ENCODE data around the gene SLC1A1.

The SLC1A1 gene

GRCh38 chr9:4615778-4616177 is 125.5 kb downstream of the SLC1A1 start:
- no peak for TF ChIP-seq CTCF (IDR thresholded peaks at IDR 0.05; ENCODE audit: poor library complexity, severe bottlenecking)
- no peak for ATAC-seq (ENCODE audit: low read depth)

GRCh38 chr9:4617752-4618151 is 127.5 kb downstream of the SLC1A1 start:
- Histone ChIP-seq H3K27ac (ENCODE audit: poor library complexity, severe bottlenecking) (no peak overlapping the region), H3K27me3 (ENCODE audit: insufficient read depth, poor library complexity, severe bottlenecking) (no peaks in the 10 kb centered on the region), H3K9me3 (ENCODE audit: severe bottlenecking) (no peaks in the 10 kb centered on the region), H3K4me1 (ENCODE audit: insufficient read depth, poor library complexity, severe bottlenecking) (no peaks in the 10 kb centered on the region), H3K4me3 (ENCODE audit: severe bottlenecking) (no peak overlapping the region), H3K36me3 (ENCODE audit: low read depth) (no peaks in the 10 kb centered on the region)
- DNase-seq (ENCODE audit: low spot score) (no peak), ATAC-seq (ENCODE audit: low read depth) (no peak)
- no peak for TF ChIP-seq CTCF (IDR thresholded peaks at IDR 0.05; ENCODE audit: poor library complexity, severe bottlenecking)

More at GRCh38 chr9:4615778-4616177, 125.5 kb downstream of the SLC1A1 start:
- Histone ChIP-seq H3K9me3 (ENCODE audit: severe bottlenecking) (no peaks in the 10 kb centered on the region), H3K4me3 (ENCODE audit: severe bottlenecking) (no peak overlapping the region), H3K36me3 (ENCODE audit: low read depth) (no peaks in the 10 kb centered on the region), H3K27ac (ENCODE audit: poor library complexity, severe bottlenecking) (no peak overlapping the region), H3K4me1 (ENCODE audit: insufficient read depth, poor library complexity, severe bottlenecking) (no peaks in the 10 kb centered on the region), H3K27me3 (ENCODE audit: insufficient read depth, poor library complexity, severe bottlenecking) (no peaks in the 10 kb centered on the region)
- no peak for DNase-seq (ENCODE audit: low spot score)

- no peak overlapping the region for H3K4me3 ChIP-seq (ENCODE audit: severe bottlenecking)
- H3K9me3 ChIP-seq (ENCODE audit: severe bottlenecking): no peaks in the 10 kb centered on the region
- ATAC-seq (ENCODE audit: low read depth) (no peak), DNase-seq (ENCODE audit: low spot score) (no peak)
- no peaks in the 10 kb centered on the region for H3K4me1 ChIP-seq (ENCODE audit: insufficient read depth, poor library complexity, severe bottlenecking)
- H3K27me3 ChIP-seq (ENCODE audit: insufficient read depth, poor library complexity, severe bottlenecking): no peaks in the 10 kb centered on the region
- no peaks in the 10 kb centered on the region for H3K36me3 ChIP-seq (ENCODE audit: low read depth)
- no peak for TF ChIP-seq CTCF (IDR thresholded peaks at IDR 0.05; ENCODE audit: poor library complexity, severe bottlenecking)
- H3K27ac ChIP-seq (ENCODE audit: poor library complexity, severe bottlenecking): no peak overlapping the region
These were observed 128.4 kb downstream of the SLC1A1 start for GRCh38 chr9:4618700-4619099.

- no peaks in the 10 kb centered on the region for H3K36me3 ChIP-seq (ENCODE audit: low read depth)
- no peak for ATAC-seq (ENCODE audit: low read depth)
- no peaks in the 10 kb centered on the region for H3K4me1 ChIP-seq (ENCODE audit: insufficient read depth, poor library complexity, severe bottlenecking)
- H3K27ac ChIP-seq (ENCODE audit: poor library complexity, severe bottlenecking): no peak overlapping the region
- DNase-seq (ENCODE audit: low spot score): no peak
- no peaks in the 10 kb centered on the region for H3K9me3 ChIP-seq (ENCODE audit: severe bottlenecking)
- TF ChIP-seq CTCF (IDR thresholded peaks at IDR 0.05; ENCODE audit: poor library complexity, severe bottlenecking): no peak
- no peak overlapping the region for H3K4me3 ChIP-seq (ENCODE audit: severe bottlenecking)
- no peaks in the 10 kb centered on the region for H3K27me3 ChIP-seq (ENCODE audit: insufficient read depth, poor library complexity, severe bottlenecking)
These were observed 129.9 kb downstream of the SLC1A1 start for GRCh38 chr9:4620057-4620765.

- no peak for DNase-seq (ENCODE audit: low spot score)
- ATAC-seq (ENCODE audit: low read depth): no peak
- no peaks in the 10 kb centered on the region for H3K36me3 ChIP-seq (ENCODE audit: low read depth)
- H3K4me3 ChIP-seq (ENCODE audit: severe bottlenecking): no peak overlapping the region
- H3K27me3 ChIP-seq (ENCODE audit: insufficient read depth, poor library complexity, severe bottlenecking): no peaks in the 10 kb centered on the region
- H3K27ac ChIP-seq (ENCODE audit: poor library complexity, severe bottlenecking): no peak overlapping the region
- no peaks in the 10 kb centered on the region for H3K4me1 ChIP-seq (ENCODE audit: insufficient read depth, poor library complexity, severe bottlenecking)
- H3K9me3 ChIP-seq (ENCODE audit: severe bottlenecking): no peaks in the 10 kb centered on the region
- no peak for TF ChIP-seq CTCF (IDR thresholded peaks at IDR 0.05; ENCODE audit: poor library complexity, severe bottlenecking)
These were observed 130.8 kb downstream of the SLC1A1 start for GRCh38 chr9:4620881-4621555.
